ENCODE results near the gene SEPHS2.

DNA sequence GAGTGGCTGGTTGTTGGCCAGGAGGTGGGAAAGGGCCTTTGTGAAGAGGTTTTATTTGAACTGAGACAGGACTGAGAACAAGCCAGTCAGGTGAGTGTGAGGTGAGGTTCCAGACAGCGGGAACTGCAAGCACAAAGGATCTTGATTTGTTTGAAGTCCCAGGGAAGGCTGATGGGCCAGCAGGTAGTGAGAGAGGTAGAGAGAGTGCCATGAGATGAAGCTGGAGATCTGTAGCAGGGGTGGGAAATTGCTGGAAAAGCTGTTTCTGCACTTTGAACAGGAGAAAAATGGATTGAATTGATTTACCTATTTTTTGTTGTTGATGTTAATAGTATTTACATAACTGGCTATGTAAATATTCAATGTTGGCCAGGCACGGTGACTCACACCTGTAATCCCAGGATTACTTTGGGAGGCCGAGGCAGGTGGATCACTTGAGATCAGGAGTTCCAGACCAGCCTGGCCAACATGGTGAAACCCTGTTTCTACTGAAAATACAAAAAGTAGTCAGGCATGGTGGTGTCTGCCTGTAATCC, 8.1 kb downstream of the SEPHS2 start:
- TF ChIP-seq POLR2AphosphoS5 (IDR thresholded peaks at IDR 0.05) (no peak), POLR2A (IDR thresholded peaks at IDR 0.05; ENCODE audit: low read depth) (no peak)
